GM23248 (cell line): ENCODE data around the gene BCAR3. TPM values are rescaled to one million over a fixed set of nuclear protein-coding genes. Genes with fewer than 3 reads are reported as not detected.
"Not testable (repeated sequence)": the region's sequence is repeated elsewhere in the genome, so short reads cannot be mapped to it uniquely, and the experiment has no call there.

Source experiments
- DNase-seq: peaks from one replicate; pipeline ENCODE4 v3.0.0-alpha.2; 2015
- H2AFZ ChIP-seq: fragments of 200-600 bp; sonication (generic); 2 replicates; pipeline ENCODE4 v1.6.1; 2016; ENCODE audit warnings: antibody characterized with exemption
- H3F3A ChIP-seq: fragments of 200-600 bp; sonication (generic); 2 replicates; pipeline ENCODE4 v1.6.1; 2016; ENCODE audit warnings: mild to moderate bottlenecking, antibody characterized with exemption, mixed run types; ENCODE audit not compliant: insufficient read depth
- H3K27ac ChIP-seq: fragments of 200-600 bp; sonication (generic); 2 replicates; pipeline ENCODE4 v1.5.1; 2016; ENCODE audit warnings: mild to moderate bottlenecking
- H3K27me3 ChIP-seq: fragments of 200-600 bp; sonication (generic); replicated peaks from 2 replicates; pipeline ENCODE4 v1.6.1; 2016; ENCODE audit warnings: mild to moderate bottlenecking; ENCODE audit not compliant: insufficient read depth
- H3K36me3 ChIP-seq: fragments of 200-600 bp; sonication (generic); 2 replicates; pipeline ENCODE4 v1.6.1; 2016; ENCODE audit warnings: low read depth, mild to moderate bottlenecking
- H3K4me1 ChIP-seq: fragments of 200-600 bp; sonication (generic); 2 replicates; pipeline ENCODE4 v1.6.1; 2016; ENCODE audit warnings: mild to moderate bottlenecking; ENCODE audit not compliant: insufficient read depth
- H3K4me2 ChIP-seq: fragments of 200-600 bp; sonication (generic); one replicate; pipeline ENCODE4 v1.6.1; 2016; ENCODE audit warnings: mild to moderate bottlenecking; ENCODE audit not compliant: unreplicated experiment
- H3K4me3 ChIP-seq: fragments of 200-600 bp; sonication (generic); 2 replicates; pipeline ENCODE4 v1.5.1; 2016; ENCODE audit warnings: mild to moderate bottlenecking
- H3K79me2 ChIP-seq: fragments of 200-600 bp; sonication (generic); 2 replicates; pipeline ENCODE4 v1.6.1; 2016; ENCODE audit warnings: mild to moderate bottlenecking; ENCODE audit not compliant: insufficient read depth
- H3K9ac ChIP-seq: fragments of 200-600 bp; sonication (generic); 2 replicates; pipeline ENCODE4 v1.6.1; 2016; ENCODE audit warnings: mild to moderate bottlenecking
- H3K9me2 ChIP-seq: fragments of 200-600 bp; sonication (generic); 2 replicates; pipeline ENCODE4 v1.6.1; 2016; ENCODE audit warnings: mixed run types, mild to moderate bottlenecking, moderate library complexity; ENCODE audit not compliant: insufficient read depth
- H3K9me3 ChIP-seq: fragments of 200-600 bp; sonication (generic); one replicate; pipeline ENCODE4 v1.6.1; 2017; ENCODE audit warnings: low read depth
- H4K20me1 ChIP-seq: fragments of 200-600 bp; sonication (generic); 2 replicates; pipeline ENCODE4 v1.6.0; 2016; ENCODE audit not compliant: insufficient read depth
- EZH2 ChIP-seq: fragments of 200-600 bp; sonication (generic); IDR thresholded peaks from 2 replicates; pipeline ENCODE4 v1.6.1; 2018; ENCODE audit warnings: antibody characterized with exemption, mild to moderate bottlenecking; ENCODE audit not compliant: insufficient read depth, poor library complexity, severe bottlenecking
- EZH2phosphoT487 ChIP-seq: fragments of 200-600 bp; sonication (generic); IDR thresholded peaks from 2 replicates; pipeline ENCODE4 v1.6.1; 2018; ENCODE audit warnings: antibody characterized with exemption, moderate library complexity, mild to moderate bottlenecking, low read depth; ENCODE audit not compliant: insufficient read depth
- WGBS, 2 experiments: methylation state at CpG; one replicate each; pipeline ENCODE4 v1.1.6; 2015 to 2017; ENCODE audit warnings: low lambda C conversion rate in 2 of 2, low coverage in 1 of 2; ENCODE audit errors: missing lambda C conversion rate in 2 of 2; 5-methylcytosine and 5-hydroxymethylcytosine counted together
- in situ Hi-C: fragments of 300-500 bp; cut with MboI; formaldehyde crosslinking; loops from 2 replicates; pipeline ENCODE4 v1.15.0; 2020
- polyA plus RNA-seq: library from polyadenylated mRNA; unstranded; fragments of >200 nt; fragmentation: Nextera tagmentation; extraction: Ambion mirVana; gene quantifications from 2 replicates; pipeline ENCODE4 v1.2.1, GENCODE V29; 2016
- total RNA-seq: library from RNA; depleted of rRNA; stranded (reverse); fragments of >200 nt; shearing (Covaris generic); gene quantifications from 2 replicates; pipeline ENCODE4 v1.2.3, GENCODE V29; 2014

BCAR3 gene
- total and polyA plus RNA-seq, 2 experiments from 2014 or later: 65.1 to 83.2 TPM

- 23 to 26% methylated on average over 7 of the region's 7 CpGs for WGBS, 2 experiments
- in situ Hi-C loops: no loop called here
- no peaks in the 10 kb centered on the region; the same call in 1 of the 2 replicates for H4K20me1 ChIP-seq
- no peak overlapping the region for H2AFZ ChIP-seq
- TF ChIP-seq EZH2 (no peak), EZH2phosphoT487 (no peak)
- no peak for DNase-seq
- H3K36me3 ChIP-seq: peaks cover 37% of the 10 kb centered on the region
- H3K9ac ChIP-seq: 0 out of 2 replicates have a peak overlapping the region, but pooled peaks have one; percentile 24
- H3F3A ChIP-seq: peaks cover 65% of the 10 kb centered on the region
- H3K4me3 ChIP-seq: no peak overlapping the region
- no peaks in the 10 kb centered on the region for H3K9me2 ChIP-seq
- no peaks in the 10 kb centered on the region for H3K9me3 ChIP-seq
- H3K27me3 ChIP-seq: no peaks in the 10 kb centered on the region
- H3K4me1 ChIP-seq: peaks cover 36% of the 10 kb centered on the region
- H3K27ac ChIP-seq: peak overlapping the region; percentile 39; the same call in 1 of the 2 replicates
- peaks cover 100% of the 10 kb centered on the region for H3K79me2 ChIP-seq
- peak overlapping the region; percentile 4 for H3K4me2 ChIP-seq
Observed at GRCh38 chr1:93652323-93652949, 29.2 kb downstream of the BCAR3 start.

- DNase-seq: peak; percentile 53
- H3K79me2 ChIP-seq: peaks cover 100% of the 10 kb centered on the region
- peak overlapping the region; percentile 39; the same call in 1 of the 2 replicates for H3K27ac ChIP-seq
- H3K9ac ChIP-seq: peak overlapping the region; percentile 24; the same call in 1 of the 2 replicates
- no peaks in the 10 kb centered on the region for H3K9me2 ChIP-seq
- H2AFZ ChIP-seq: no peak overlapping the region
- H3K4me2 ChIP-seq: peak overlapping the region; percentile 4
- WGBS, 2 experiments: 30 to 39% methylated on average over 8 of the region's 8 CpGs
- in situ Hi-C loops: no loop called here
- peaks cover 30% of the 10 kb centered on the region for H3K36me3 ChIP-seq
- TF ChIP-seq EZH2 (no peak), EZH2phosphoT487 (no peak)
- no peaks in the 10 kb centered on the region for H3K9me3 ChIP-seq
- peaks cover 65% of the 10 kb centered on the region for H3F3A ChIP-seq
- H3K4me1 ChIP-seq: peaks cover 33% of the 10 kb centered on the region
- H3K27me3 ChIP-seq: no peaks in the 10 kb centered on the region
- H4K20me1 ChIP-seq: no peaks in the 10 kb centered on the region; the same call in 1 of the 2 replicates
- no peak overlapping the region for H3K4me3 ChIP-seq
Observed at GRCh38 chr1:93651695-93652094, 29.9 kb downstream of the BCAR3 start.

- H3K27ac ChIP-seq, H3K4me2 ChIP-seq, DNase-seq, H3K9me3 ChIP-seq, H2AFZ ChIP-seq, in situ Hi-C loops, H3K27me3 ChIP-seq, H3K4me3 ChIP-seq, H3K9ac ChIP-seq, H3K9me2 ChIP-seq, H4K20me1 ChIP-seq: not testable (repeated sequence)
- peaks cover 22% of the 10 kb centered on the region for H3K4me1 ChIP-seq
- peaks cover 100% of the 10 kb centered on the region for H3K79me2 ChIP-seq
- peaks cover 69% of the 10 kb centered on the region for H3F3A ChIP-seq
- 95 to 97% methylated on average over 5 of the region's 5 CpGs for WGBS, 2 experiments
- H3K36me3 ChIP-seq: peaks cover 37% of the 10 kb centered on the region
Observed at GRCh38 chr1:93650159-93650558, 31.5 kb downstream of the BCAR3 start.

GRCh38 chr1:93649231-93649630 lies 32.4 kb downstream of the BCAR3 start:
- peak; percentile 38 for DNase-seq
- H3K9me2 ChIP-seq: no peaks in the 10 kb centered on the region
- H3K27ac ChIP-seq: 0 out of 2 replicates have a peak overlapping the region, but pooled peaks have one; percentile 10
- H3F3A ChIP-seq: peaks cover 72% of the 10 kb centered on the region
- H3K4me1 ChIP-seq: peaks cover 15% of the 10 kb centered on the region
- H4K20me1 ChIP-seq: no peaks in the 10 kb centered on the region; the same call in 1 of the 2 replicates
- H3K27me3 ChIP-seq: no peaks in the 10 kb centered on the region
- no peak overlapping the region for H3K4me2 ChIP-seq
- no peak overlapping the region for H2AFZ ChIP-seq
- no peak overlapping the region for H3K4me3 ChIP-seq
- H3K36me3 ChIP-seq: peaks cover 40% of the 10 kb centered on the region
- in situ Hi-C loops: no loop called here
- TF ChIP-seq EZH2: no peak
- TF ChIP-seq EZH2phosphoT487: no peak
- peaks cover 100% of the 10 kb centered on the region for H3K79me2 ChIP-seq
- H3K9ac ChIP-seq: no peak overlapping the region
- H3K9me3 ChIP-seq: no peaks in the 10 kb centered on the region

GRCh38 chr1:93648656-93649055 lies 33.0 kb downstream of the BCAR3 start:
- H3K27ac ChIP-seq: 0 out of 2 replicates have a peak overlapping the region, but pooled peaks have one; percentile 10
- H3K9ac ChIP-seq: no peak overlapping the region
- H3K4me3 ChIP-seq: no peak overlapping the region
- peaks cover 78% of the 10 kb centered on the region for H3F3A ChIP-seq
- no peak for DNase-seq
- no peak overlapping the region for H2AFZ ChIP-seq
- peaks cover 40% of the 10 kb centered on the region for H3K36me3 ChIP-seq
- no peak overlapping the region for H3K4me2 ChIP-seq
- H3K79me2 ChIP-seq: peaks cover 100% of the 10 kb centered on the region
- H3K9me3 ChIP-seq: no peaks in the 10 kb centered on the region
- H3K9me2 ChIP-seq: no peaks in the 10 kb centered on the region
- WGBS, 2 experiments: 95 to 98% methylated on average over 2 of the region's 2 CpGs
- H4K20me1 ChIP-seq: no peaks in the 10 kb centered on the region; the same call in 1 of the 2 replicates
- no peaks in the 10 kb centered on the region for H3K27me3 ChIP-seq
- H3K4me1 ChIP-seq: peaks cover 15% of the 10 kb centered on the region
- TF ChIP-seq EZH2 (no peak), EZH2phosphoT487 (no peak)
- in situ Hi-C loops: no loop called here
